Fibroblast of lung (primary cell): ENCODE data around the gene EPAS1.

Source experiments
- EZH2 ChIP-seq: IDR thresholded peaks from 2 replicates; pipeline ENCODE4 v1.5.1; 2012; ENCODE audit warnings: low read length, control low read depth, mild to moderate bottlenecking; ENCODE audit errors: missing control alignments
- TF ChIP-seq, protein P1 (sequence below), 2 donors: IDR thresholded peaks in 1 of 2; conservative IDR thresholded peaks in 1 of 2; 1 replicate in 1 of 2; 2 replicates in 1 of 2; pipeline ENCODE4 v1.5.1; 2011 to 2012; ENCODE audit warnings: low read length in 2 of 2, control low read depth in 1 of 2, inconsistent platforms in 1 of 2, low read depth in 1 of 2, mild to moderate bottlenecking in 1 of 2

DNA sequence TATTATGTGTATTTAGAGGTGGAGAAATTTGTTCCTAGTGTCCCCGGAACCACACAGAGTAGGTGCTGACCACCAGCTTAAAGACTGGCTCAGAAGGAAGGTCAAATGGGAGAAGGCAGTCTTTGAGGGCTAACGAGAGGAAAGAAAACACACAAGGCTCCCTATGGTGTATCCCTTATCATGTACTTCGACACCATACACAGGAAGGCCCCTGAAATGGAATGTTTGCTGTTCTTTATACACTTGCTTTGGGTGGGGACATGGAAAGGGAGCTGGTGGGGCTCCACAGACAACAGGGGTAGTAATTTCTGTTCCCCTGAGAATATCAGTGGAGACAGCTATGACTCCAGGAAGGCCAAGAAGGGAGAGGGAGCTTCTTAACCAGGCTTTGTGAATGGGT lies 6.0 kb downstream of the EPAS1 start:
- TF ChIP-seq, protein P1, sequence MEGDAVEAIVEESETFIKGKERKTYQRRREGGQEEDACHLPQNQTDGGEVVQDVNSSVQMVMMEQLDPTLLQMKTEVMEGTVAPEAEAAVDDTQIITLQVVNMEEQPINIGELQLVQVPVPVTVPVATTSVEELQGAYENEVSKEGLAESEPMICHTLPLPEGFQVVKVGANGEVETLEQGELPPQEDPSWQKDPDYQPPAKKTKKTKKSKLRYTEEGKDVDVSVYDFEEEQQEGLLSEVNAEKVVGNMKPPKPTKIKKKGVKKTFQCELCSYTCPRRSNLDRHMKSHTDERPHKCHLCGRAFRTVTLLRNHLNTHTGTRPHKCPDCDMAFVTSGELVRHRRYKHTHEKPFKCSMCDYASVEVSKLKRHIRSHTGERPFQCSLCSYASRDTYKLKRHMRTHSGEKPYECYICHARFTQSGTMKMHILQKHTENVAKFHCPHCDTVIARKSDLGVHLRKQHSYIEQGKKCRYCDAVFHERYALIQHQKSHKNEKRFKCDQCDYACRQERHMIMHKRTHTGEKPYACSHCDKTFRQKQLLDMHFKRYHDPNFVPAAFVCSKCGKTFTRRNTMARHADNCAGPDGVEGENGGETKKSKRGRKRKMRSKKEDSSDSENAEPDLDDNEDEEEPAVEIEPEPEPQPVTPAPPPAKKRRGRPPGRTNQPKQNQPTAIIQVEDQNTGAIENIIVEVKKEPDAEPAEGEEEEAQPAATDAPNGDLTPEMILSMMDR (conservative IDR thresholded peaks at IDR 0.05 in 1 of 2, IDR thresholded peaks at IDR 0.05 in 1 of 2; ENCODE audit: low read depth in 1 of 2, low read length in 2 of 2), result no peak
- no peak for TF ChIP-seq EZH2
